ENCODE results near the gene PICK1.

The PICK1 gene

DNA sequence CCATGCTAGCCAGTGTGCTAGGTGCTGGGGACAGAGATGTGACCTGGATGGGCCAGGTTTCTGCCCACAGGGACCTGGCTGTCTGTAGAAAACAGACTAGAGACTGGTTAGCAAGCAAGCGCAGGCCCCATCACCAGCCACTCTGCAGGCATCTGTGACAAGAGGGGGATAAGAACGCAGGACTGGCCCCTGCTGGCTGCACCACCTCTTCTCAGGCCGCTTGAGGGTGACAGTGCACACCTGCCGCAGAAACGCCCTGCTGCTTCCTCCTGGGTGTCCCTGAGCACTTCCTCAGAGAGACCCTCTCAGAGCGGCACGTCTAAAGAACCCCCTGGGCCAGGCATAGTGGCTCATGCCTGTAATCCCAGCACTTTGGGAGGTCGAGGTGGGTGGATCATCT is 5.9 kb upstream of the PICK1 start:
- no peak for DNase-seq

DNA sequence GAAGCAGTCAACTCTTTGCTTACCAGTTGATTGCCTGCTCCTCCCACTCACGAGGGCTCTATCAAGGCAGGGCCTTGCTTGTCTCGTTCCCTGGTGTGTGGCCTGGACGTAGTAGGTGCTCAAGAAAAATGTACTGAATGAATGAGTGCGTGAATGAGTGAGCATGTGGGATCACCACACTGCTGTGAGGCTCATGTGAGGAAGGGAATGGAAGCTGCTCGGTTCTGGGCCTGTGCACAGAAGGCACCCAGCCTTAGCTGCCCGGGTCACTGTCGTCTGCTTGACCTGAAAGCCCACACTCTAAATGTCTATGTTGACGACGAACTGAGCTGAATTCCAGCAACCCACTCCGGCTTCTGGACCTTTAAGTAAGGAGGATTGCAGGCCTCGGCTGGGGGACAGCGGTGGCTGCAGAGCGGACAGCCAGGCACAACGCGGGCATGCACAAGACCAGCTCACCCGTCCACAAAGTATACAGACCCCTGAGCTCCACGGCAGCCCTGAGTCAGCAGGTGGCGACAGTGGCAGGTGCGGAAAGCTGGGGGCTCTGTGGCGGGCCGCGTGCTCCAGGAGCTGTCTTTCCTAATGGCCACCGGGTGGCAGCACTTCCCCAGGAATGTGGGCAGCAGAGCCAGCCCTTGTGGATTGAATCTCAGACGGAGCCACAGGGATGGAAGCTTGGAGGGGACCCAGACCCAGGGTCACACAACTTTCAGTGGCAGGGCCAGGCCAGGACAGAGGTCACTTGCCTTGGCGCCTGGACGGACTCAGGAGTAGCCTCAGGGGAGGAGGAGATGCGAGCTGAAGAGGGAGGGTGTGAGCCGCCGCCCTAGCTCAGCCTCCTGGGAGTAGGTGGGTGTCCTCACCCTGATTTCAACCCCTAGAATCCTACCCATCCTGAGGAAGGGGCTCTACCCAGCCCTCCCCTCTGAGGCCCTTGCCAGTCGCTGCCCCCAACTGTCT is 5.0 kb upstream of the PICK1 start:
- DNase-seq: peak; percentile 83

DNA sequence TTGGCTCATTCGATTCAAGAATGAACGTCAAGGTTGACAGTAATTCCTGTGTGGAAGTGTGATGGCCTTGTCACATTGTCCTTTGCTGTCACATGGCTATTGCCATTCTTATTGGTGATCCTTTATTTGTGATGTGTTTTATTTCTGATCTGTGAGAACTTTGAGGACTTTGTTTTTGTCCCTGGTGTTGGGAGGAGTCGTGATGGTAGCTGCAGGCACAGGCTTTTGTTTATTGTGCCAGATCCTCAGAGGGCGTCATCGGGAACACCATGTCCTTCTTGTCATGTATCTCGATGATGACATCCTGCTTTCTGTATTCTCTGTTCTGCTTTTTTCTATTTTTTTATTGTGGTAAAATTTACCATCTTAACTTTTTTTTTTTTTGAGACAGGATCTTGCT is 5.6 kb downstream of the PICK1 start:
- no peak for DNase-seq

DNA sequence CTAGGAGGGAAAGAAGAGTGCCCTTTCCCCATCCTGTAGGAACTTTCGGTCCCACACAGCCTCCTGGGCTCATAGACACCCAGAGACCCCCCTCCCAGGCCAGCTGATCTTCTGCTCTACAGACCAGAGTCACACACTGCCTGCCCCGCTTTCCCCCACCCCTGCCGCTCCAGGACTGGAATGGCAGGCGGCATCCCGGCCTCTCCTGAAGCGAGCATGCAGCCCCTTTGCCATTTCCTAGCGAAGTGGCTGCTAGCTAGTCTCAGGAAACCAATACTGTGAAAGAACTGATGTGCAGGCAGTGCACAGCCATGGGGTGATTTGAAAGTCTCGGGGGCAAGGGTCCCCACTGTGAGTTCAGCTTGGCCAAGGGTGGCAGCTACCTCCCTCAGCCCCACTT is 8.3 kb downstream of the PICK1 start:
- DNase-seq: no peak

DNA sequence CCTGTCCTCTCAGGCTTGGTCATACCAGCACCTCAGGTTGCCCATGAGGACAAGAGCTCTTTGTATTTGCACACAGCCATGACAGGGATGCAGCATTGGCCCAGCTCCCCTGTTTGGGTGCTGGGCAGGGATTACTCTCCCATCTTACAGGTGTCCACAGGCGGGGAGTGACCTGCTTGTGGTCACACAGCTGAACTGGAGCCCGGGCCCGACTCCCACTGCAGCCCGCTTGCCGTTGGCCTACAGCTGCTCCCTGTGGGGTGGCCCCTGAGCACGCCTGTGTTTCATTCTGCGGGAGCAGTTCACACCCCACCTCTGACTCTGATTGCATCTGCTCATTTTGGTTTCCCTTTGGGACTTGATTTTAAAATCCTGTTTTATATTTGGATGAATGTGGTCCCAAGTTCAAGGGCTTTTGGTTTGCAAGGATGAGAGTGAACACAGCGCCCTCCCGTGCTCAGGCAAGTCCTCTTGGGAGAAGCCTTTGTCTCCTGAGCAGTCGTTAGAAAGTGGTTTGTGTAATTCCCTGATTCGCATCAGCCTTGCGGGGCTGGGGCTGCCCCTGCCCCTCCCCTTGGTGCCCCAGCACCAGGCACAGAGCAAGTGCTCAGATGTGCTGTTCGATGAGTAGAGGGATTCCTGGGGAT is 9.3 kb downstream of the PICK1 start:
- DNase-seq: no peak

DNA sequence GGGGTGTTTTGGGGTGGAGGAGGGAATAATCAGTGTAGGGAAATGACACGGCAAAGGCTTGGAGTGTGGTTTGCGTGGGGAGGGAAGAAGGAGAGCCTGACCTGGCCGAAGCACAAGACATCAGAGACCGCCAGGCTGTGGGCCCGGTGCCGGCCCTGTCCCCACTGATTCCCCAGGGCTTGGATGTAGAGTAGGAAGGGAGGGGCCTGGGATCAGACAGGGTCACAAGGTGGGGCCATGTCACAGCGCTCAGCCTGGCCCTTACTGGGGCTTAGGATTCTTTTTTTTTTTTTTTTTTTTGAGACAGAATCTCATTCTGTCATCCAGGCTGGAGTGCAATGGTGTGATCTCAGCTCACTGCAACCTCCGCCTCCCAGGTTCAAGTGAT is 9.8 kb downstream of the PICK1 start:
- no peak for DNase-seq

DNA sequence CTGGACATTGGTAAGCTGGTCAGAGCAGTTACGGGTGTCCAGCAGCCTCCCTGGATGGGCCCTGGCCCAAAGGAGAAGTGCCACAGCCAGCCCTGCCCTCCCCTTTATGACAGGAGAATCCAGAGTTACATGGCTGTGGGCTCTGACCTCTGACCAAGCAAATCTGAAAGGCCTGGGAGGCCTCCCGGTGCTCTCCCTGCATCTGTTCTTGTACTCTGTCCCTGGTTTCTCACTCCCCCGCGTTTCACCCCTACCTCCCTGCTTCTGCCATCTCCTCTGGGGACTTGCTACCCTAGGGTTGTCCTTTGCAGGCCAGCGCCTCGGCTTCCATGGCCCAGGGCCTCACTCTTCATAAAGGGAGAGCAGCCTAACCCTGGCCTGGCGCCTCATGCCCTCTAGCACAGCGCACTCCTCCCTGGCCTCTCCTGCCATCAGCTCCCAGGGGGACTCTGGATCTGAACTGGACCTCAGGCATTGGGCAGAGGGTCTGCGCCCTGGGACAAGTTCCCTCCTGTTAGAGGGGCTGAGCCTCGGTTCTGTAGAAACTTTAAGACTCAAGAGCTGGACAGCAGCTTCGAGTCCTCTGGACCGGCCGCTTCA is 10.7 kb downstream of the PICK1 start:
- no peak for DNase-seq

DNA sequence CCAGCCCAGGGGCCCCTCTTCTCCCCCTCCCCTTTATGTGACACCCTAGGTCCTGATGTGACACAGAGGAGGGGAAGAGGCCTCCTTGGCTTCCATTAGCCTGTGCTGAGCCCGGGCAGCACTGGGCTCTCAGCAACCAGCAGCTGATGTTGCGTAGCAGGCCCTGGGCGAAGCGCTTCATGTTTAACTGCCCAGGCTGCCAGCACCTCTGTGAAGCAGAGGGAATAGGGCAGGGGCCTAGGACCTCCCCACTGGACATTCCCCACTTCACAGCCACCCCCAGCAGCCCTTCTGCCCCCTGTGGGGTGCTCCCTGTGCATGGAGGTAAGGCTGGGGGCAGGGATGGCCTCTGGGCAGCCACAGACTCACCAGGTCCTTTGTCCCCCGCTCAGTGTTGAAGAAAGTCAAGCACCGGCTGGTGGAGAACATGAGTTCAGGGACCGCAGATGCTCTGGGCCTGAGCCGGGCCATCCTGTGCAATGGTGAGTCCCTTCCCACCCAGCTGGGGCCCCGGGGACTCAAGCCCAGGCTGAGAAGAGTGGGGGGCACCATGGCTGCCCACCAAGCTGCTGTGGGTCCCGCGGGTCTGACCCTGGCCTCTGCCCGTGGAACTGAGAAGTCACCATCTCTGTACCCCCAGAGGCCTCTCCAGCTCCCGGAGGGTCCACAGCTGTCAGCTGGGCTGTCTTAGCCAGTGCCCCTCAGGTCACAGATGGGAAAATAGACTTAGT is 11.6 kb downstream of the PICK1 start:
- no peak for DNase-seq

DNA sequence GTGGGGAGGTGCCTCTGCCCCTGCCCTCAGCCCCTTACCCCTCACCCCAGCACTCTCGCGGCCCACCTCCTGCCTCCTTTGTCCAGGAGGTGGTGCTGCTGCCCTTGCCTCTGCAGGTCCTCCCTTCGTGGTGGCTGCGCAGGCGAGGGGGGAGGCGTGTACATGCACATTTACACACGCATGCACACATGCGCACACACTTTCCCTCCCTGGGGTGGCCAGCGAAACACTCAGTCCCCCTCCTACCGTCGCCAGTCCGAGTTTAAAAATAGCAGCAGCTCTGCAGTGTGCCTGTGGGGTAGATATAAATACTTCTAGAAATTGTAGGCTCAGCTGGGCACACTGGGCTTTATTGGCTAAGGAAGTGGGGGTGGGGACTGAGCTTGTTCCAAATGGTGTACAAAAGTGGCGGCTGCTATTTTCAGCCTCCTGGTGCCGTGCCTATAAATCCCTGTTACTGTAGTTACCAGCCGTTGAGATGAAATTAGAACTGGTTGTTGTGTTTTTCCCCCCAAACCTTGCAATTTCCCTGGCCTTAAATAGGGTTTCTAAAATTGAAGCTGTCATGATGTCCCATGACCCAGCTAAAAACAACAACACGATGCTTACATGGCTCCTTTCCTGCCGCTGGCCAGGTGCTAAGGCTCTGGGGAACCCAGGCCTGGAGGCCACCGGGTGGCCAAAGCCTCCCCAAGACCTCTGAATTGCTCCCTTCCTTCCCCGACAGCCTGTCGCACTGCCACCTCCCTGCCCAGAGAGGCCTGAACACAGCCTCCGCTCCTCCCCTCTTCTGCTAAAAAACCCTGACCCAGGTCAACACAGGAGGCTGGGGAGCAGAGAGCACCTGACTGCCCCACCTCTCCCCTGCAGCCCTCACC is 12.4 kb downstream of the PICK1 start:
- DNase-seq: no peak

DNA sequence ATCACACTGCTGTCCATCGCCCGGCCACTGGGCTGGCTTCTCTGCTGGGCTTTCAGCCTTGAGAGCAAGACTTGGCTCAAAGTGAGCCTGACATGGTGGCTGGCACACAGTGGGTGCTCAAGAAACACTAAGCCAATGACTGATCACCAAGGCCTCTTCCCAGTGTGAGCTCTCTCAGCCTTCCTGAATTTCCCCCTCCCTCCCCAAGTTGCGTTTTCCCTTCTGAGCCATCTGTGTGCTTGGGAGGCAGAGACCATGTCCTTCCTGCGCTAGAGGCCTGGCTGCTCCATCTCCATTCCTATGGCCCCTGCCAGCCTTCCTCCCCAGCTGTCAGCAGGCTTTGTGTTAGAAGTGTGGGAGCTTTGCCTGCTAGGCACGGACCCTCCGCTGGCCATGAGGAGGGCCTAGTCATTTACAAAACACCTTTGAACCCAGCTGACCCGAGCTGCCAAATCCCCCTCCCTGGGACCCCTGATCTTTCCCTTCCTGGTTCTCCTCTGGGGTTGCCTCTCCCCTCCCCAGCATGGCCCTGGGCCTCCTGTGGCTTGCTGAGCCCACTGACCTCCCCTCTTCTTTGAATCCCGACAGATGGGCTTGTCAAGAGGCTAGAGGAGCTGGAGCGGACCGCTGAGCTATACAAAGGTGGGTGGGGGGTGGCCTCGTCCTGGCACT is 13.2 kb downstream of the PICK1 start:
- DNase-seq: no peak

DNA sequence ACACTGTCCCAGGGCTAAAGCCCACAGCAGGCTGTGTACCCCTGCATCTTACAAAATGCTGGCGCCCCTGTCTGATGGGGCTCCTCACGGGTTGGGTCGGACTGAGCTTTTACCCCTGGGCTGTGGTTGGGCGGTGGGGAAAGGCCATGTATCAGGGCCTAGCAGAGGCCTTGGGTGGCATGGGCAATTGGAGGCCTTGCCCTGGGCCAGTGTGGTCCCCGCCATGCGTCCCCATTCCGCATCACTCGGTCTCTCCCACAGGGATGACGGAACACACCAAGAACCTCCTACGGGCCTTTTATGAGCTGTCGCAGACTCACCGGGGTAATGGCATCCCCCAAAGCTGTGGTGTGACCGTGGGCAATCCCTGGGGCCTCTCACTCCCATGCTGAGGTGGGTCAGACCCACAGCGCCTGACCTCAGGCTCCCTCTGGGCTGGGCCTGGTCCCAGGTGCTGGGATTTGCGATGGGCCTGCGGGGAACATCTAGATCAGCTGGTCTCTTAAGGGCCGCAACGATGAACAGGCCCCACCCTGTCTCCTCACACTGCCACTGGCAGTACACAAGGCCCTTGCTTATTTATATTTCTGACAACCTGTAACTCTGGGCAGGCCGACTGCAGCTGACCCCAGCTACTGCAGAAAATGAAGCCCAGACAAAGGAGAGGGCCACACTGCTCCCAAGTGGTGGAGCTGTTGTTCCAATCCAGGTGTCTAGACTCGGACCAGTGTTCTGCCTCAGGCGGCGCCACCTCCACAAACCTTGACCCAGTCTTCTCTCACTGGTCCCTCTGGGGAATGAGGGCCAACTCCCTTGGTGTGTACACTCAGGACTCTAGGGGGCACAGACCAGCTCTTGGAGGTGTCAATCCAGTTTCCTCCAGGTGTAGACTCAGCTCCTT is 14.5 kb downstream of the PICK1 start:
- no peak for DNase-seq

DNA sequence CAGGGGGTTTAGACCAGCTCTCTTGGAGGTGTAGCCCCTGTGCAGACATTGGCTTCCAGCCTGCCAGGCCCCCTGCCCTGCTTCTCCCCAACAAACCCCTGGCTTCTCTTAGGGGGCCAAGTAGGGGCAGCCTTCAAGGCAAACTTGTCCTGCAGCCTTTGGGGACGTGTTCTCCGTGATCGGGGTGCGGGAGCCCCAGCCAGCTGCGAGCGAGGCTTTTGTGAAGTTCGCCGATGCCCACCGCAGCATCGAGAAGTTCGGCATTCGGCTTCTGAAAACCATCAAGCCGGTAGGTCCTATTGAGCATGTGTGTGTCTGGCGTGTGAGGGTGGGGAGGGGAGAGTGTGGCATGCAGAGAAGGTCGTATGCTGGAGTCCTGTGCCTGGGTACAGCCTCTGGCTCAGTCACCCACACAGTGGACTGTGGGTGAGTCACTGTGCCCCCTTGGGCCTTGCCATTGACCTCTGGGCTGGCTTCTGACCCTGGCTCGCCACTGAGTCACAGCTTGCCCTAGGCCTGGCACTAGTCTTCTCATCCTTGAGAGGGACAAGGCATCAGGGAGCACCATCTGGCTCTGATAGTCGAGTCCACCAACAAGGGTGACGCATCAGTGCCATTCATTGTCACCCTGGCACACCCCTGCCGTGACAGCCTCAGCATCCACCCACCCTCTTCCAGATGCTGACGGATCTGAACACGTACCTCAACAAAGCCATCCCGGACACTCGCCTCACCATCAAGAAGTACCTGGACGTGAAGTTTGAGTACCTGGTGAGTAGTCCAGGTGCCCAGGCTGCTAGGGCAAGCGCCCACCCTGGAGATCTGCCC is 15.3 kb downstream of the PICK1 start:
- DNase-seq: no peak

DNA sequence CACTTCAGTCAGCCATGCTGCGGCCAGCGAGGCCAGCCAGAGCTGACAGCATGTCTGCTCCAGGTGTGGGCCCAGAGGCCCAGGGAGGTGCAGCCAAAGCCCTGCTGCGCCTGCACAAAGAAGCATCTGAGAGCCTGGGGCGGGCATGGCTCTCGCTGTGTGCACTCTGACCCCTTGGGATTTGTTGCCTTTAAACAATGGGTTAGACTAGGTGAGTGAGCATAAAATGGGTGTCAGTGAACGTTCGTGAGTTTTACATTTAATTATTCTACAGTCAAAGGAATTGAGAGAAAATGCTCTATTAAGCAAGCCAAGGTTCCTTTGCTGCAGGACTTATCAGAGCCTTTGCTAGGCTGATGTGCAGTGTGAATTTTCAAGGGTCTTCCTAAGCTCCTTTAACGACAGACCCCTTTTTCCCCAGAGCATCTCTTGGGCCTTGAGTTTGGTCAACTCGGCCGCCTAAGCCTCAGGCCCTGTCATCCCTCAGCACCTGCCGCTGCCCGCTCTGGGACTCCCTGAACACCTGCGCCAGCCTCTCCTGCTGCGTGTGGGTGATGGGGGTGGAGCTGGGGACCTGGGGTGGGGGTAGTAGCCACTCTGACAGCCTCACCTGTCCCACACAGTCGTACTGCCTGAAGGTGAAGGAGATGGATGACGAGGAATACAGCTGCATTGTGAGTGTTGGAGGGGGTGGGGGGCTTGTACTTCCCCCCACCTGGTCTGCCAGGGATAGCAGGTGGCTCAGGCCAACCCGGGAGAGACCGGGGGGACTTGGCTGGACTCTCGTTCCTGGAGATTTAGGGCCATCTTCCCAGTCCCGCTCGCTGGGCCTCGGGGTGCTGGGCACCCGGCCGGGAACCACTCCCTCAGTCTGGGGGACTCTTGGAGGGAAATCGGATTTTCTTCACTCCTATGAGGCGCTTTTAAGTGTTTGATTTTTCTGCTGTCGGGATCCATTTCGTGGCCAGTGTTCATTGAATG is 16.2 kb downstream of the PICK1 start:
- no peak for DNase-seq

DNA sequence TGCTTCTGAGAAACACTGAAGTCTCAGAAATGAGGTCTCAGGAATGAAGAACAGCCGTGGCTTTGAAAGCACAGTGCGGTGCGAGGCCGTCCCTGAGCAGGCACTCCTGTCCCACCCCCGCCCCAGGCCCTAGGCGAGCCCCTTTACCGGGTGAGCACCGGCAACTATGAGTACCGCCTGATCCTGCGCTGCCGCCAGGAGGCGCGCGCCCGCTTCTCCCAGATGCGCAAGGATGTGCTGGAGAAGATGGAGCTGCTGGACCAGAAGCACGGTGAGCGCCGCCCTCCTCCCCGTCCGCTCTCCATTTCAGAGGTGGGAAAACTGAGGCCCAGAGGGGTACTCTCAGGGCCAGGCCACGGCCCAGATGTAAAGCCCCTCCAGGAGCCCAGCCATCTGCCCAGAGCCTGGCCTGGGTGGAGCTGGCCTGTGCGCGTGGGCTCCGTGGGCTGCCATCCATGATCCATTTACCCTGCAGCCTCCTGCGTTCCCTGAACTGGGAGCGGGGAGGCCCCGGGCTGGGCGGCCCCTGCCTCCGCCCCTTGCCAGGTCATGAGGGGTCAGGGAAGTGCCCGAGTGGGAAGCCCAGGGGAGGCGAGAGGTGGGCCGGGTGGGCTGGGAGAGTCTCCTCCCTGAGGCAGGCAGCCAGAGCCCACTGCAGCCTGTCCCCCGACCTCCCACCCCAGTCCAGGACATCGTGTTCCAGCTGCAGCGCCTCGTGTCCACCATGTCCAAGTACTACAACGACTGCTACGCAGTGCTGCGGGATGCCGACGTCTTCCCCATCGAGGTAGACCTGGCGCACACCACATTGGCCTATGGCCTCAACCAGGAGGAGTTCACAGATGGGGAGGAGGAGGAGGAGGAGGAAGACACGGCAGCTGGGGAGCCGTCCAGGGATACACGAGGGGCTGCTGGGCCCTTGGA is 17.2 kb downstream of the PICK1 start:
- DNase-seq: no peak

DNA sequence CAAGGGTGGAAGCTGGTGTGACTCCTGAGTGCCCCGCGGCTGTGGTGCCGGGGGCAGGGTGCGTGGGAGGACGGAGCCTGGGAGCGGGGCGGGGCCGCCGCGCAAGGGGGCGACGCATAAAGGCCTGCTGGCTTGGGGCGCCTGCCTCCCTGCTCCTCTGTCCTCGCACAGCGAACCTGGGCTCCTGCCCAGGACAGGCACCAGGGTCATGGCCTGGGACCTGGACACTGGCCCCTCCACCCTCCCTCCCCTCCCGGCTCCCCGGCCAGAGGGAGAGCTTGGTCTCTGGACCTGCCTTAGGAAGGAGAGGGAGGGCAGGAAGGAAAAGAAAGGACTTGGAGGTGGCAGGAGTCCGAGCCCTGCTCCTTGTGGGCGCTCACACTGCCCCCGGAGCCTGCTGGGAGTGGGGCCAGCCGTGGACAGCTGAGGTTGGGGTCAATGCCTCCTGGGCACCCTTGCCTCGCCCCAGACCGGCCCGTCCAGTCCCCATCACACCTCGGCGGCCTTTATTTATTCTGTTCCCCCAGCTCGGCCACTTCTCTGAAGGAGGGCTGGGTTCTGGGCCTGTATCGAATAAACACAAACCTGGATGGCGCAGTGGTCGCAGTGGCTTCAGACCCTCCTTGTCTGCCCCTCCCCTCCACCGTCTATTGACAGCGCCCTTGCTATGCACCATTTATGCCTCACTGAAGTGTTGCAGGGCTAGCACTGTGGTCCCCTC is 18.1 kb downstream of the PICK1 start:
- no peak for DNase-seq

DNA sequence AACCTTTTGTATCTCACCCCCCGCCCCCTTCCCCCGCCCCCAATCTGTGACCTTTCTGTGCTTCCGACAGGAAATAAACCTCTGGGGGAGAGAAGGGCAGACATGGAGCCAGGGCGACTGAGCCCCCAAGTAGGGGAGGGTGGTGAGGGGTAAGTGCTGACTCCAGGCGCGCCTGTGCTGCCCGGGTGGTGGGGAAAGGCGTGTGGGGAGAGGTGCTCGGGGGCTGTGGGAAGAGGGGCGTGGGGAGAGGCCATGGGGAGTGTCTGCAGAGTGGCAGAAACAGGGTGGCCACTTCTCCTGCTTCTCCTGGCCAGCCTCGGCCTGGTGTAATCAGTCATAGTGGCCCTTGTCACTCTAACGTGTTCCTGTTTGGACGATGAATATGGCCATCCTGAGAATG is 18.8 kb downstream of the PICK1 start:
- no peak for DNase-seq

DNA sequence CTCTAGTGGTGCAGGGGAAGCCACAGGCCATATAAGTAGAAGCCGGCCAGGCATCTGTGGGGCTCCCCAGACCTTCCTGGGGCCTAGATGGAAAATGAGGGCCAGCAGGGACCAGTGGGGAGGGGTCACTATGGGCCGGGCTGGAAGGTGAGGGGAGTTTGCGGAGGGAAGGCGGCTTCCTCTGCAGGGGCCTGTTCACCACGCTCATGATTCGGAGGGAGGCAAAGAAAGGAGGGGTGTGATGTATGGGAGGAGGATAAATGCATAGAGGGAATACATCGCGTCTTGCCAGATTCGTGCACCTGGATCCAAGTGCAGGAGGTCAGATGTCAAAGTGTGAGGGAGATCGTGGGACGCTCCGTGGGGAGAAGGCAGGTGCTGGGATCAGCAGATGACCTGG is 19.9 kb downstream of the PICK1 start:
- no peak for DNase-seq

Measured in COR-L47 (cell line).